Measurements from ENCODE around the gene MAGOH.
"Not testable (repeated sequence)": the region's sequence is repeated elsewhere in the genome, so short reads cannot be mapped to it uniquely, and the experiment has no call there.

The MAGOH gene

DNA sequence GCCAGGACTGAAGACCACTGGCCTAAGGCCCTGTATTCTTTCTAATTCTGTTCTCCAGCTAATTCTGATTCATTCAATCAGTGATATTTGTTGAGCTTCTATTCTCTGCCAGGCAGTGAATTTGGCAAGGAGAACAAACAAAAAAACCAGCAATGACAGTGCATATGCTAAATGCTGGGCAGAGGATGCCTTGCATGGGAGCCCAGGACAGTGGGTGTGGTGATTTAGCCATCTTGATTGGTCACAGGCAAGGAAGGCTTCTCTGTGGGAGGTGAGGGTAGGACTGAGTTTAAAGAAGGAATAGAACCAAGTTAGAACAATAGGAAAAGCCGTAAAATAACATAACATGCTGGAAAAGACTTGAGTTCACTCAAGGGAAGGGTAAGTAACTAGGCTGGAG, 50.9 kb downstream of the MAGOH start:
- TF ChIP-seq, protein P1, sequence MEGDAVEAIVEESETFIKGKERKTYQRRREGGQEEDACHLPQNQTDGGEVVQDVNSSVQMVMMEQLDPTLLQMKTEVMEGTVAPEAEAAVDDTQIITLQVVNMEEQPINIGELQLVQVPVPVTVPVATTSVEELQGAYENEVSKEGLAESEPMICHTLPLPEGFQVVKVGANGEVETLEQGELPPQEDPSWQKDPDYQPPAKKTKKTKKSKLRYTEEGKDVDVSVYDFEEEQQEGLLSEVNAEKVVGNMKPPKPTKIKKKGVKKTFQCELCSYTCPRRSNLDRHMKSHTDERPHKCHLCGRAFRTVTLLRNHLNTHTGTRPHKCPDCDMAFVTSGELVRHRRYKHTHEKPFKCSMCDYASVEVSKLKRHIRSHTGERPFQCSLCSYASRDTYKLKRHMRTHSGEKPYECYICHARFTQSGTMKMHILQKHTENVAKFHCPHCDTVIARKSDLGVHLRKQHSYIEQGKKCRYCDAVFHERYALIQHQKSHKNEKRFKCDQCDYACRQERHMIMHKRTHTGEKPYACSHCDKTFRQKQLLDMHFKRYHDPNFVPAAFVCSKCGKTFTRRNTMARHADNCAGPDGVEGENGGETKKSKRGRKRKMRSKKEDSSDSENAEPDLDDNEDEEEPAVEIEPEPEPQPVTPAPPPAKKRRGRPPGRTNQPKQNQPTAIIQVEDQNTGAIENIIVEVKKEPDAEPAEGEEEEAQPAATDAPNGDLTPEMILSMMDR (IDR thresholded peaks at IDR 0.05; ENCODE audit: borderline replicate concordance, insufficient read depth, low read depth, low read length) = no peak
- H3K4me3 ChIP-seq (ENCODE audit: low read depth, low read length) = no peak overlapping the region

DNA sequence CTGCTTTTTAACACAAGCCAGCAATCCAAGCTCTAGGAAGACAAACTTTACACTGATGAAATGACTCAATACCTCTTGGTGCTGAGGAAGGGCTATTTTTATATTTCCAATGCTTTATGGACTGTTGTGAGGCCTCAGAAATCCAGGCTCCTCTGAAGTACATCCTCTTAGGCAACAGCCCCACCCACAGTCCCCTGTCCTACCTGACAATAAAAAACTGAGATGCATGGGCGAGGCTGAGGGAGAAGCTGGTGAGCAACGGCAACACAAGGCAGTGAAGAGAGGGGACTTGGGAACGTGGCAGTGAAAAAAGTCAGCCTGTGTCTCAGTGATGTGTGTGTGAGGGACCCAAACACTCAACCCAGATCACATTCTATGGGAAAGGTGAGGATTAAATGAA, 51.8 kb downstream of the MAGOH start:
- TF ChIP-seq, protein P1 (IDR thresholded peaks at IDR 0.05; ENCODE audit: borderline replicate concordance, insufficient read depth, low read depth, low read length) = no peak

DNA sequence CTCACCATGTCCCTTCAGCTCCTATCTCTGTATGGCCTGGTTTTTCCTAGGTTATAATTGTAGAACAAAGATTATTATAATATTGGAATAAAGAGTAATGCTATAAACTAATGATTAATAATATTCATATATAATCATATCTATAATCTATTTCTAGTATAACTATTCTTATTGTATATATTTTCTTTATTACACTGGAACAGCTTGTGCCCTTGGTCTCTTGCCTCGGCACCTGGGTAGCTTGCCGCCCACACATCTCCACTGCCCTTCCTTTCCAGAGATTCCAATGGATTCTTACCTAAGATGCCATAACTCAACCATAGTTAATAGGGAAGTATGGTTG, 52.4 kb downstream of the MAGOH start:
- H3K4me3 ChIP-seq (ENCODE audit: low read depth, low read length) = not testable (repeated sequence)

More for the DNA sequence above, 51.8 kb downstream of the MAGOH start:
- H3K4me3 ChIP-seq (ENCODE audit: low read depth, low read length) = no peak overlapping the region

DNA sequence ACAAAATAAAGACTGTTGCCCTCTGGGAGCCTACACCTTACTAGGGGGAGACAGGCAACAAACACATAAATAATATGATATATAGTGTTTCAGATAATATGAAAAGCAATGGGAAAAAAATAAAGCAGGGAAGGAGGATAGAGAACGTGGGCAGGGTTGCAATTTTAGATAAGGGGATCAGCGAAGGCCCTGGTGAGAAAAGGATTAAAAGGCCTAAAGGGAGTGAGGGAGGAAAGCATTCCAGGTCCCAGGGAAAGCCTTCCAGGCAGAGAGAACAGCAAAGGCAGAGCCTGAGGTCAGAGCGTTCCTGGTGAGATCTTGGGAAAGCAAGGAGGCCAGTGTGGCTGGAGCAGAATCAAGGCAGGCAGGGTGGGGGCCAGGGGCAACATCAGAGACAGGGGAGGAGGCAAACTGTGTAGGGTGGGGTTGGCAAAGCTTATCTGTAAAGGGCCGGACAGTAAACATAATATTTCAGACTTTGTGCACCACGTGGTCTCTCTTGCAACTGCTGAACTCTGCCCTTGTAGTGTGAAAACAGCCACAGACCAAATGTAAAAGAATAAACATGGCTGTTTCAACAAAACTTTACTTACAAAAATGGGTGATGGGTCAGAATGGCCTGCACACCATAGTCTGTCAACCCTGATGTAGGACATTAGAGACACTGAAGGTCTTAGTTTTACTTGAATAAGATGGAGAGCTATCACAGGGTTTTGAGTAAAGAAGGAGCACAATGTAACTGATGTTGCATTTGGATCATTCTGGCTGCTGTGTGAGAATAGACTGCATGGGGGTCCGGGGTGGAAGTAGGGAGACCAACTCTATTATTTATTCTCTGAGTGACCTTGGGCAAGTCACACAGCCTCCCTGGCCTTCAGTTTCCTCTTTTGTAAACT, 55.0 kb downstream of the MAGOH start:
- TF ChIP-seq, protein P1 (IDR thresholded peaks at IDR 0.05; ENCODE audit: borderline replicate concordance, insufficient read depth, low read depth, low read length) = no peak
- no peak overlapping the region for H3K4me3 ChIP-seq (ENCODE audit: low read depth, low read length)

DNA sequence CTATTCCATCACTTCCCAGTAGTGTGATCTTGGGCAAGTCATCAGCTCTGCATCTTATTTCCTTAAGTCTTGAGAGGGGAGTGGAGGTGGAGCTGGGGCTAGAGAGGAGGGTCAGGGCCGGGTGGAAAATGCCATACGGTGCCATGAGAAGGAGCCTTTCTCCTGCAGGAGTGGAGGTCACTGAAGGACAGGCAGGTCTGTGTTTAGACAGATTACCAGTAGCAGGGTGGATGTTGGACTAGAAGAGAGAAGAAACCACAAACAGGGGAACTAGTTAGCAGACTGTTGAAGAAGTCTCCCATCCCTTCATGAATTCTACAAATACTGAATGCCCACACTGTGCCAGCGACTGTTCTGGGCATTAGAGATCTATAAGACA, 55.6 kb downstream of the MAGOH start:
- no peak overlapping the region for H3K4me3 ChIP-seq (ENCODE audit: low read depth, low read length)
- TF ChIP-seq, protein P1 (IDR thresholded peaks at IDR 0.05; ENCODE audit: borderline replicate concordance, insufficient read depth, low read depth, low read length) = no peak

DNA sequence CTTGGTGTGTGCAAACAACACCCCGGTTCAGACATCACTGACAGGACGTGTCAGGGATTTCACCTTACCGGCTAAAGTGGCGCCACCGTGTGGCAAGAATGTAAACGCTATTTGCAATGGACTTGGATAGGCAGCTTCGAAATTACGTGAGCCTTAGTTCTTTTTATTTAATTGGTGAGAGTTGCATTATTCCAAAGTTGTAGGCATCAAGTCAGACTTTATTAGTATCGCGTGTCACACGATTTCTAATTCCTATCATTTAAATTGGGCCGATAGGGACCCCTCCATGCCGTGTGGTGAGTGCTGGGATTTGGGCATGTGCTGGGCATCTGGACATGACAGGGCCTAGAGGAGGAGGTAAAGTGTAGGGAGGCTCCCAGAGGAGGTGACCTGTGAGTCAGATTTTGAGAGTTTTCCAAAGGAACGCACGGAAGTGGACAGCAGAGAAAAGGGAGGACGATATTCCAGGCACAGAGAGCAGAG, 56.2 kb downstream of the MAGOH start:
- H3K4me3 ChIP-seq (ENCODE audit: low read depth, low read length) = no peak overlapping the region
- TF ChIP-seq, protein P1 (IDR thresholded peaks at IDR 0.05; ENCODE audit: borderline replicate concordance, insufficient read depth, low read depth, low read length) = peak; percentile 74

DNA sequence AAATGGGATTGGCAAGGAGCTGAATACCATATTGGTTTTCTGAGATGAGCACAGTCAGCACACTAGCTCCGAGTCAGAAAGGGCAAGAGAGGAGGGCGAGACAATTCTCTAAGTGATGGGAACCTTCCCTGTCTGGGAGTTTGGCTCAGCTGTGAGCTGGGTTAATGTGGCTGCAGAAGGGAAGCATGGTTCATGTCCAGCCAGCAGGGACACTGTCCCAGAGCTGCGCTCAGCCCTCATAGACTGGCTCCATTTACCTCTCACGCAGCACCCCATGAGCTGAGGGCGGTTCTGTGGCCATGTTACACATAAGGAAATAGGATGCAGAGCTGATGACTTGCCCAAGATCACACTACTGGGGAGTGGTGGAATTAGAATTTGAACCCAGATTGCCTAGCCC, 57.4 kb downstream of the MAGOH start:
- no peak overlapping the region for H3K4me3 ChIP-seq (ENCODE audit: low read depth, low read length)
- TF ChIP-seq, protein P1 (IDR thresholded peaks at IDR 0.05; ENCODE audit: borderline replicate concordance, insufficient read depth, low read depth, low read length) = no peak

Measured in GM12875 (cell line).